HG02870 (cell line): Measurements from ENCODE around the gene NACC1.
A peak's percentile ranks its signal among the peaks of the same experiment; 100 is the strongest.
"Not testable (repeated sequence)": the region's sequence is repeated elsewhere in the genome, so short reads cannot be mapped to it uniquely, and the experiment has no call there.

ENCODE experiments used
- ATAC-seq: cut with Tn5 transposase; IDR thresholded peaks from one replicate; pipeline ENCODE4 v1.9.1; 2021; ENCODE audit warnings: mild to moderate bottlenecking, moderate library complexity; ENCODE audit not compliant: unreplicated experiment

The NACC1 gene

GRCh38 chr19:13138171-13138915 lies 20.3 kb downstream of the NACC1 start:
- ATAC-seq, result no peak

- ATAC-seq, result no peak
These were observed 20.8 kb downstream of the NACC1 start for GRCh38 chr19:13138916-13139198.

DNA sequence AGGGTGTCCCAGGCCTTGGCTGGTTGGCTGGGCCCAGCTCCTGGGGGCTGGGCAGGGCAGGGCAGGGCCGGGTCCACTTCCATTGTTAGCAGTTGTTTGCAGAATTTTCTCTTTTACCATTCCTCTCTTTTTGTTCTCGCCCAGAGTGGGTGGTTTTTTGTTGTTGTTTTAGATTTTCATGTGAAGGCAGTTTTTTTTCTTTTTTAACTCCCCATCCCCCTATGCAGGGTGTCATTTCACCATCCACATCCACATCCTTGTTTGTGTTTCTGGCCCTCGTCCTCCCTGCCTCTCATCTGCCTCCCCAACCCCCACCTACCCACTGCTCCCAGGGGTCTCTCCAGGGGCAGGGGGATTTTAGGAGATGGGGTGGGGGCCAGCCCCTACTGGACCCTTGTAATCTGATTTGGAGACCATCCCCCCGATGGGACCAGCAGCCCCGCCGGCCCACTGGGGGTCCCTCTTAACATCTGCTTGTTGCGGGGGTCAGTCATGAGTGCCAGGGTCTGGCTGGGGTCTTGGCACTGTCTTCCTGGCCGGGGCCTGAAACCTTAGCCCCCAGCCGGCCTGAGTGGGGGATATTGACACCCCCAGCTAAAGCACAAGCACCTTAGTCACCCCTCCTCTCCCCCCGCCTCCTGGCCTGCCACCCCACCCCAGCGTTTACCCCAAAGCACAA lies 21.7 kb downstream of the NACC1 start:
- no peak for ATAC-seq

DNA sequence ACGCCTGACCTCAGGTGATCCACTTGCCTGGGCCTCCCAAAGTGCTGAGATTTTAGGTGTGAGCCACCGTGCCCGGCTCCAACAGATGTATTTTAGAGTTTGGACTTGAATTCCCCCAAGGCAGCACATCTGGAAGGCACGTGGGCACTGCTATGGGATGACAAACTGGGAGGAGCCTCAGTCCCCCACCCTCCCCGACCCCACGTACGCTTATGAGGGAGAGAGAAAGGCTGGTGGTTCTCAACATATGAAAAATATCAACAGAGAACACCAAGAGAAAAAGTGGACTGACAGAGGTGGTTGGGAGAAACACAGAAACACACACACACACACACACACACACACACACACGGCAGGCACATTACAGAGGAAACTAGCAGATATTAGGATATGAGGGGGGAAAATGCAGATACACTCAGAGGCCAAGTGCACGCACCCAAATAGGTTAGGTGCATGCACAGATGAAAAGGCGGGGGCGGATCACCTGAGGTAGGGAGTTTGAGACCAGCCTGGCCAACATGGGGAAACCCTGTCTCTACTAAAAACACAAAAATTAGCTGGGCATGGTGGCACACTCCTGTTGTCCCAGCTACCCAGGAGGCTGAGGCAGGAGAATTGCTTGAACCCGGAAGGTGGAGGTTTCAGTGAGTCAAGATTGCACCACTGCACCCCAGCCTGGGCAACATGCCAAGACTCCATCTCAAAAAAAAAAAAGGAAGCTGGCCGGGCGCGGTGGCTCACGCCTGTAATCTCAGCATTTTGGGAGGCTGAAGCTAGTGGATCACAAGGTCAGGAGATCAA lies 28.9 kb downstream of the NACC1 start:
- ATAC-seq, result no peak

DNA sequence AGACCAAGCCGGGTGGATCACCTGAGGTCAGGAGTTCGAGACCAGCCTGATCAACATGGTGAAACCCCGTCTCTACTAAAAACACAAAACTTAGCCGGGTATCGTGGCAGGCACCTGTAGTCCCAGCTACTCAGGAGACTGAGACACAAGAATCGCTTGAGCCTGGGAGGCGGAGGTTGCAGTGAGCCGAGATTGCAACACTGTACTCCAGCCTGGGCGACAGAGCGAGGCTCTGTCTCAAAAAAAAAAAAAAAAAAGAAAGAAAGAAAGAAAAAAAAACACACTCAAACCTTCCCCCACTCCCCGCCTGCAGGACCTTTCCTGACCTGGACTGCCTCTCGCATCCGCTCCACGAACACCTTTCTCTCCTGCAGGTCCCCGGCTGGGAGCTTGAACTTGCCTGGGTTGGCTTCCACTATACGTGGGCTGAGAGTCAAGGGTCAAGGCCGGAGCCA lies 31.1 kb downstream of the NACC1 start:
- ATAC-seq, result not testable (repeated sequence)

DNA sequence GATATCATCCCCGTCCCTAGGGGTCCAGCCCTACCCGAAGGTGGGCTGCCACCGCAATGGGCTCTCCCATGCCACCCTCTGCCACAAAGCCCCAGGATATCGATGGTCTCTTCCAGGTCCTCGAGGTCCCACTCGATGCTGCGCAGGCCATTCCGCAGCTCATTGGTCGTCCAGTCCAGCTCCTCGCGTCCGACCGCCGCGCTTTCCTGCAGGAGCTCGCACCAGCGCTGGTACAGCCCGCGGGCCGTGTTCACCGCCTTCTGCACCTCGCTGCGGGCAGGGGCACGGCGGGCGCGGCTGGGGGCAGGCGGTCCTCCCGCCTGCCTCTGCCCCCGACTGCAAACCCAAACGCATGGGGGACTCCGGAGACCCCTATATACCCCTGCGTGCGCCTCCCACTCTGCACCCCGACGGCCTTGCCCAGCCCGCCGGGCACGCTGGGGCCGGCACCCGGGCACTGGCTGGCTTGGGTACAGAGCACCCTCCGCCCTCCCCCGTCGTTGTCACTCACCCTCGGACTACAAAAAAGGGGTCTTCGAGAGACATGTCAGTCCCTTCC lies 31.6 kb downstream of the NACC1 start:
- ATAC-seq, result no peak

GRCh38 chr19:13150187-13150930 lies 32.3 kb downstream of the NACC1 start, which contains the start of the genes IER2 and STX10:
TSS of gene IER2 (plus strand) at chr19:13150411. CDS start at chr19:13153187, 2,776 bp downstream.
TSS of gene STX10 (minus strand) at chr19:13150375. CDS start at chr19:13150173, 202 bp downstream.
- ATAC-seq, result peak; percentile 33

DNA sequence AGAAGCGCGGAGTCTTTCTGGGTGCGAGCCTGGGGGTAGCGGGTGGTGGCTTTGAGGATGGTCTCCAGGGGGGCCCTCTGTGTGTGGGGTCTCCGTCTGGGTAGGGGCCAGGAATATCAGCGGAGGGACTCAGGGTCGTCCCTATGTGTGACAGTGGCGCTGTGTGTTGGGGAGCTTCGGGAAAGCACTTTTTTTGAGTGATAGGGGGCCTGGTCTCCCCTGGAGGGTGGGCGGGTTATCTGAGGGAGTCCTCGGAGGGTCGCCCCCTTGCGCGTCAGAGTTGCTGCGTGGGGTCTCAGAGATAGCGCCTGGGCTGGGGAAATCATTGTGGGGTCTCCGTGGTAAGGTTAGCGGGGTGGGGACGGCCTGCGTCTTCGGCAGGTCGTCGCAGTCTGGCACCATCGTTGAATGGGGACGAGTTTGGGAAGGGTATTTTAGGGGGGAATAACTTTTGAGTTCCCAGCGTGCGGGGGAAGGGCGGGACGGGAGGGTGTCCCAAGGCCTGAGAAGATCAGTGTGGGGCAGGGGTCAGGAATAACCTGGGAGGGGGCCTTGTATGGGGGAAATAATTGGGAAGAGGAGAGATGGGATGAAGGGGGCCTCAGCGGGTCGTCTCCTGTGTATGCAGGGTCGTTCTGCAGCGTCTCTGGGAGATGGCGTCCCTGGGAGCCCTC lies 33.0 kb downstream of the NACC1 start:
- peak; percentile 2 for ATAC-seq

GRCh38 chr19:13151605-13152355 lies 33.7 kb downstream of the NACC1 start:
- ATAC-seq, result peak; percentile 40

GRCh38 chr19:13152356-13152973 lies 34.4 kb downstream of the NACC1 start:
- no peak for ATAC-seq

DNA sequence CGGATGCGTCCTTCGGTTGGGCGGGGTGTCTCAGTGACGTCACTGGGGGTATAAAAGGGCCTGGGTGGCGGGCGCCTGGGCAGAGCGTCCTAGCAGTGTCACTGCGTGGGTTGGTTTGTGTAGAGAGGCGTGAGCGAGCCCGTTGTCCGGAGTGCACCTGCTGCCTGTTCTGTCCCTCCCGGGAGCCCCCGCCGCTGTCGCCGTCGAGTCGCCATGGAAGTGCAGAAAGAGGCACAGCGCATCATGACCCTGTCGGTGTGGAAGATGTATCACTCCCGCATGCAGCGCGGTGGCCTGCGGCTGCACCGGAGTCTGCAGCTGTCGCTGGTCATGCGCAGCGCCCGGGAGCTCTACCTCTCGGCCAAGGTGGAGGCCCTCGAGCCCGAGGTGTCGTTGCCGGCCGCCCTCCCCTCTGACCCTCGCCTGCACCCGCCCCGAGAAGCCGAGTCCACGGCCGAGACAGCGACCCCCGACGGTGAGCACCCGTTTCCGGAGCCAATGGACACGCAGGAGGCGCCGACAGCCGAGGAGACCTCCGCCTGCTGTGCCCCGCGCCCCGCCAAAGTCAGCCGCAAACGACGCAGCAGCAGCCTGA lies 35.0 kb downstream of the NACC1 start:
- ATAC-seq, result no peak

DNA sequence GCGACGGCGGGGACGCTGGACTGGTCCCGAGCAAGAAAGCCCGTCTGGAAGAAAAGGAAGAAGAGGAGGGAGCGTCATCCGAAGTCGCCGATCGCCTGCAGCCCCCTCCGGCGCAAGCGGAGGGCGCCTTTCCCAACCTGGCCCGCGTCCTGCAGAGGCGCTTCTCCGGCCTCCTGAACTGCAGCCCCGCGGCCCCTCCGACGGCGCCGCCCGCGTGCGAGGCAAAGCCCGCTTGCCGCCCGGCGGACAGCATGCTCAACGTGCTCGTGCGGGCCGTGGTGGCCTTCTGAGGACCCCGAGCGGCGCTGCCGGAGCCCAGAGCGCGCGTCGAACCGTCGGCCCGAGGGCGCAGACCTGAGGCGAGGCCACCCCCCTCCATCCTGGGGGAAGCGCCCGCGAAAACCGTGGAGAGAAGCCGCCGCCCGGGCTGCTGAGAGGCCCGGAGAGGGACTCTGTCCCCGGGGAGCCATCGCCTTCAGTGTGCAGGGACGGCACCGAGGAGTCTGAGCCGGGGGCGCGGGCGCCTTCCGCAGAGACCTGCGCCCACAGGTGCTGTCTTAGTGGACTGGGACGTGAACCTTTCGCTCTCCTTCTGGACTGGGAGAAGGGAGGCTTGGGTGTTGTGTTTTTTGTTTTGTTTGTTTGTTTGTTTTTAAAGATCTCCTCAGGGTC lies 35.6 kb downstream of the NACC1 start:
- ATAC-seq, result no peak

- ATAC-seq, result no peak
These were observed 36.2 kb downstream of the NACC1 start for GRCh38 chr19:13154241-13154778.

DNA sequence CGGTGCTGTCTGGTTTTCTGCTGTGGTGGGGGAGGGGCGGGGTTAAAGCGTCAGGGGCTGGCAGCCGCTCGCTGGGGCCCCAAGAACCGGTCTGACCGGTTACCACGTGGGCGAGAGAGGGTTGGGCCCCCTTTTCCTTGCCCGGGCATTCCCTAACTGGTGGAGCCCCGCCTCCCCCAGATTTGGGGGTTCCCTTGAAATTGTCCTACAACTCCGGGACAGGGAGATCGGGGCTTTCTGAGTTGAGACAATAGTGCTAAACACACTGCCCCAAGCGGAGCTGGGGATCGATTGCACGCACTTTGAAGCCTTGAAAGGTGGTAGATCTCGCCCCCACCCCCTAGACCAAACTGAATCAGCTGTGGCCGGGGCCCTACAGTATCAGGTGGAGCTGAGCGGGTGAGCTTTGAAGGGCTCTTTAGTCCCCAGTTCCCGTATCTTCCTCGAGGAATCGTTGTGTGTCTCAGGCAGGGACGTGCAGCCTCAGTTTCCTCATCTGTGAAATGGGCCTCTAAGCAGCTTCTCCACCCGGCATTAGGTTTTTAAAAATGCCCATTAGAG lies 36.9 kb downstream of the NACC1 start:
- ATAC-seq, result no peak

- no peak for ATAC-seq
These were observed 37.7 kb downstream of the NACC1 start for GRCh38 chr19:13155472-13156359.

- no peak for ATAC-seq
These were observed 41.6 kb downstream of the NACC1 start for GRCh38 chr19:13159713-13160112.
